ACC112 (cell line): ENCODE data around the gene KHDRBS1.
"Not testable (repeated sequence)": the region's sequence is repeated elsewhere in the genome, so short reads cannot be mapped to it uniquely, and the experiment has no call there.

ENCODE experiments used
- H2AFZ ChIP-seq: fragments of 200-600 bp; sonication (generic); one replicate; pipeline ENCODE4 v1.6.0; 2017; ENCODE audit warnings: antibody characterized with exemption, low read length; ENCODE audit not compliant: unreplicated experiment
- H3K27ac ChIP-seq: fragments of 200-600 bp; sonication (generic); 2 replicates; pipeline ENCODE4 v1.5.1; 2014; ENCODE audit warnings: low read depth, mild to moderate bottlenecking, antibody characterized with exemption, low read length, moderate library complexity
- H3K27me3 ChIP-seq: fragments of 200-600 bp; sonication (generic); 2 replicates; pipeline ENCODE4 v1.6.1; 2014; ENCODE audit warnings: mild to moderate bottlenecking, antibody characterized with exemption, low read length, moderate library complexity, mixed read lengths; ENCODE audit not compliant: insufficient read depth
- H3K36me3 ChIP-seq: fragments of 200-600 bp; sonication (generic); 2 replicates; pipeline ENCODE4 v1.6.1; 2016; ENCODE audit warnings: mild to moderate bottlenecking, antibody characterized with exemption, low read length, moderate library complexity, mixed read lengths; ENCODE audit not compliant: insufficient read depth
- H3K4me1 ChIP-seq: fragments of 200-600 bp; sonication (generic); one replicate; pipeline ENCODE4 v1.6.1; 2016; ENCODE audit warnings: low read length, mixed read lengths; ENCODE audit not compliant: insufficient read depth, unreplicated experiment, control insufficient read depth
- H3K4me3 ChIP-seq: fragments of 200-600 bp; sonication (generic); 2 replicates; pipeline ENCODE4 v1.5.1; 2014; ENCODE audit warnings: mild to moderate bottlenecking, low read depth, low read length
- H3K79me2 ChIP-seq: fragments of 200-600 bp; sonication (generic); one replicate; pipeline ENCODE4 v1.6.0; 2016; ENCODE audit warnings: low read length; ENCODE audit not compliant: control insufficient read depth, unreplicated experiment, insufficient read depth

Gene KHDRBS1

GRCh38 chr1:31985430-31985829, 28.2 kb upstream of the KHDRBS1 start:
- Histone ChIP-seq H3K36me3 (0 out of 2 replicates have a peak, but pooled peaks cover 4% of the 10 kb centered on the region), H3K4me1 (peaks cover 11% of the 10 kb centered on the region), H3K79me2 (no peaks in the 10 kb centered on the region), H3K4me3 (no peak overlapping the region; the same call in 1 of the 2 replicates), H2AFZ (peak overlapping the region; percentile 97), H3K27ac (peak overlapping the region; percentile 42), H3K27me3 (no peaks in the 10 kb centered on the region)

- peaks cover 11% of the 10 kb centered on the region for H3K4me1 ChIP-seq
- H3K27ac ChIP-seq: no peak overlapping the region
- H2AFZ ChIP-seq: no peak overlapping the region
- no peaks in the 10 kb centered on the region for H3K79me2 ChIP-seq
- 0 out of 2 replicates have a peak, but pooled peaks cover 4% of the 10 kb centered on the region for H3K36me3 ChIP-seq
- H3K27me3 ChIP-seq: no peaks in the 10 kb centered on the region
- H3K4me3 ChIP-seq: no peak overlapping the region
Observed at GRCh38 chr1:31987135-31987619, 26.5 kb upstream of the KHDRBS1 start.

- Histone ChIP-seq H3K4me1 (peaks cover 6% of the 10 kb centered on the region), H3K27me3 (no peaks in the 10 kb centered on the region), H2AFZ (no peak overlapping the region), H3K79me2 (no peaks in the 10 kb centered on the region), H3K27ac (no peak overlapping the region), H3K4me3 (no peak overlapping the region), H3K36me3 (no peaks in the 10 kb centered on the region)
Observed at GRCh38 chr1:31989964-31990363, 23.7 kb upstream of the KHDRBS1 start.

- no peak overlapping the region for H2AFZ ChIP-seq
- no peaks in the 10 kb centered on the region for H3K36me3 ChIP-seq
- H3K27ac ChIP-seq: no peak overlapping the region
- no peaks in the 10 kb centered on the region for H3K79me2 ChIP-seq
- no peaks in the 10 kb centered on the region for H3K4me1 ChIP-seq
- H3K27me3 ChIP-seq: no peaks in the 10 kb centered on the region
- H3K4me3 ChIP-seq: no peak overlapping the region
Observed at GRCh38 chr1:31991182-31991581, 22.5 kb upstream of the KHDRBS1 start.

GRCh38 chr1:31995263-31995662, 18.4 kb upstream of the KHDRBS1 start:
- H3K27me3 ChIP-seq: no peaks in the 10 kb centered on the region
- no peak overlapping the region for H2AFZ ChIP-seq
- no peak overlapping the region for H3K27ac ChIP-seq
- no peaks in the 10 kb centered on the region for H3K79me2 ChIP-seq
- no peak overlapping the region for H3K4me3 ChIP-seq
- no peaks in the 10 kb centered on the region for H3K4me1 ChIP-seq
- no peaks in the 10 kb centered on the region for H3K36me3 ChIP-seq

GRCh38 chr1:31996121-31996520, 17.5 kb upstream of the KHDRBS1 start:
- not testable (repeated sequence) for H3K4me1 ChIP-seq, H2AFZ ChIP-seq, H3K79me2 ChIP-seq, H3K4me3 ChIP-seq, H3K36me3 ChIP-seq, H3K27me3 ChIP-seq, H3K27ac ChIP-seq

- no peak overlapping the region for H2AFZ ChIP-seq
- peaks cover 3% of the 10 kb centered on the region for H3K4me1 ChIP-seq
Observed at GRCh38 chr1:32001863-32002262, 11.8 kb upstream of the KHDRBS1 start.

GRCh38 chr1:32002285-32002684, 11.4 kb upstream of the KHDRBS1 start:
- not testable (repeated sequence) for H3K4me3 ChIP-seq, H3K27me3 ChIP-seq, H2AFZ ChIP-seq, H3K79me2 ChIP-seq, H3K4me1 ChIP-seq, H3K36me3 ChIP-seq, H3K27ac ChIP-seq

More at GRCh38 chr1:32001863-32002262, 11.8 kb upstream of the KHDRBS1 start:
- no peaks in the 10 kb centered on the region for H3K27me3 ChIP-seq
- H3K79me2 ChIP-seq: no peaks in the 10 kb centered on the region
- no peak overlapping the region for H3K27ac ChIP-seq
- no peaks in the 10 kb centered on the region for H3K36me3 ChIP-seq
- H3K4me3 ChIP-seq: no peak overlapping the region

- peaks cover 3% of the 10 kb centered on the region for H3K4me1 ChIP-seq
- H3K36me3 ChIP-seq: no peaks in the 10 kb centered on the region
- H3K79me2 ChIP-seq: no peaks in the 10 kb centered on the region
- no peak overlapping the region for H2AFZ ChIP-seq
- no peaks in the 10 kb centered on the region for H3K27me3 ChIP-seq
- no peak overlapping the region for H3K27ac ChIP-seq
- no peak overlapping the region for H3K4me3 ChIP-seq
Observed at GRCh38 chr1:32005522-32005921, 8.1 kb upstream of the KHDRBS1 start.

GRCh38 chr1:32007591-32007940, 6.1 kb upstream of the KHDRBS1 start:
- H3K27ac ChIP-seq: no peak overlapping the region
- no peaks in the 10 kb centered on the region for H3K36me3 ChIP-seq
- H3K79me2 ChIP-seq: no peaks in the 10 kb centered on the region
- no peaks in the 10 kb centered on the region for H3K4me1 ChIP-seq
- no peak overlapping the region for H3K4me3 ChIP-seq
- no peaks in the 10 kb centered on the region for H3K27me3 ChIP-seq
- no peak overlapping the region for H2AFZ ChIP-seq

- Histone ChIP-seq H3K36me3 (no peaks in the 10 kb centered on the region), H3K27ac (no peak overlapping the region), H3K4me1 (peaks cover 5% of the 10 kb centered on the region), H3K4me3 (no peak overlapping the region), H3K79me2 (peaks cover 15% of the 10 kb centered on the region), H2AFZ (no peak overlapping the region), H3K27me3 (no peaks in the 10 kb centered on the region)
Observed at GRCh38 chr1:32010246-32010645, 3.4 kb upstream of the KHDRBS1 start.
